ENCODE data around the gene GDPD5.

- TF ChIP-seq EZH2 (IDR thresholded peaks at IDR 0.05; ENCODE audit: borderline replicate concordance, low read length) = no peak
- TF ChIP-seq, protein P1, sequence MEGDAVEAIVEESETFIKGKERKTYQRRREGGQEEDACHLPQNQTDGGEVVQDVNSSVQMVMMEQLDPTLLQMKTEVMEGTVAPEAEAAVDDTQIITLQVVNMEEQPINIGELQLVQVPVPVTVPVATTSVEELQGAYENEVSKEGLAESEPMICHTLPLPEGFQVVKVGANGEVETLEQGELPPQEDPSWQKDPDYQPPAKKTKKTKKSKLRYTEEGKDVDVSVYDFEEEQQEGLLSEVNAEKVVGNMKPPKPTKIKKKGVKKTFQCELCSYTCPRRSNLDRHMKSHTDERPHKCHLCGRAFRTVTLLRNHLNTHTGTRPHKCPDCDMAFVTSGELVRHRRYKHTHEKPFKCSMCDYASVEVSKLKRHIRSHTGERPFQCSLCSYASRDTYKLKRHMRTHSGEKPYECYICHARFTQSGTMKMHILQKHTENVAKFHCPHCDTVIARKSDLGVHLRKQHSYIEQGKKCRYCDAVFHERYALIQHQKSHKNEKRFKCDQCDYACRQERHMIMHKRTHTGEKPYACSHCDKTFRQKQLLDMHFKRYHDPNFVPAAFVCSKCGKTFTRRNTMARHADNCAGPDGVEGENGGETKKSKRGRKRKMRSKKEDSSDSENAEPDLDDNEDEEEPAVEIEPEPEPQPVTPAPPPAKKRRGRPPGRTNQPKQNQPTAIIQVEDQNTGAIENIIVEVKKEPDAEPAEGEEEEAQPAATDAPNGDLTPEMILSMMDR (IDR thresholded peaks at IDR 0.05; ENCODE audit: low read length) = no peak
Observed at GRCh38 chr11:75548595-75549272, 23.0 kb upstream of the GDPD5 start.
